Brain microvascular endothelial cell (primary cell): Measurements from ENCODE around the gene CHRND.

ENCODE experiments used
- DNase-seq: peaks from one replicate; pipeline ENCODE4 v3.0.0-alpha.2; 2020
- H3K27ac ChIP-seq: fragments of 250-450 bp; sonication (Bioruptor Pico); 2 replicates; pipeline ENCODE4 v1.5.1; 2020; ENCODE audit warnings: mild to moderate bottlenecking, moderate library complexity
- H3K27me3 ChIP-seq: fragments of 250-450 bp; sonication (Bioruptor Pico); replicated peaks from 2 replicates; pipeline ENCODE4 v1.5.1; 2020; ENCODE audit warnings: mild to moderate bottlenecking
- H3K36me3 ChIP-seq: fragments of 250-450 bp; sonication (Bioruptor Pico); replicated peaks from 2 replicates; pipeline ENCODE4 v1.5.1; 2020; ENCODE audit warnings: mild to moderate bottlenecking
- H3K4me3 ChIP-seq: 2 replicates; pipeline ENCODE4 v1.5.1; 2011; ENCODE audit warnings: low read depth, mild to moderate bottlenecking, control low read depth, low read length, moderate library complexity
- in situ Hi-C: cut with HindIII; loops from 2 replicates; pipeline ENCODE4 v1.10.0; 2017; ENCODE audit warnings: low sequenced_read_pairs, low pct_ligation_motif_present
- TF ChIP-seq, protein P1 (sequence below): IDR thresholded peaks from 2 replicates; pipeline ENCODE4 v1.5.1; 2011; ENCODE audit warnings: low read depth, mild to moderate bottlenecking, moderate library complexity, low read length, control low read depth, inconsistent platforms; ENCODE audit errors: missing control alignments

The CHRND gene

DNA sequence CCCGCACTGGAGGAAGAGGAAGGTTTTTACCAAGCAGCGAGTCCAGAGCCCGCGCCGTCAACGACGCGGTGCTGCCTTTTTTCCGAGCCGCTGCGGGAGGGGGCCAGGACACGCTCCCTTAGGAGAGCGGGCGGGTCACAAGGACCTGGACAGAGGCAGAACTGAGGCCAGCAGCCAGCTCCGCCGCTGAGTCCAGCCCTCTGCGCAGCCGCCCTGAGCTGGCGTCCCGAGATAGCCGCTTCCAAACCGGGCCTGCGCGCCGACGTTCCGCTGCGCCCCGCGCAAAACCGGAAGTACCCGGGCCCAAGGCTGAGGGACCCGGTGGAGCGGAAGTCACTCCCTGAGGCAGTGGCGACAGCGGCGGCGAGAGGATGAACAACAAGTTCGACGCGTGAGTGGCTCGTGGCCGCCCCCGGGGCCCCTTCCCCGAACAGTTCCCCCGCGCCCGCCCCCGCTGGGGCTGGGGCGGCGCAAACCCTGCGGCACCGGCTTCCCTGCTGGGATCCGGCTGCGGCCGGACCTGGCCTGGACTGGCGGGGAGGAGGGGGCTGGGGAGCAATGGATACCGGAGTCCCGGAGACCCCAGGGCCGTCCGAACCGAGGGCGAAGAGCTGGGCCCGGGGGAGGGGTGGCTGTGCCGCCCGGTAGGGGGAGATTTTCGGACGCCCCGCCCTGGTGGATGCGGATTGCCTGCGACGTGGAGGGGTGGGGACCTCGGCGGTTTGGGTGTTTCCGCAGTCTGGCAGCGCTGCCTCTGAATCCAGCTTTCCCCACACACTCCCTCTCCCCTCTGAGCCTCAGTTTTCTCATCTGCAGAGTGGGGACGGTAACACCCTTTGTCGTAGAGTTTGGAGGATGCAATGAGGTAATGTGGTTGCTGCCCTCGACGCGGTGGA is 24.6 kb downstream of the CHRND start, which contains the start of the genes EIF4E2 and TIGD1:
EIF4E2 (plus strand) TSS at position 336 of the 896 bp plus-strand sequence; CDS start at position 372, 36 bp downstream.
TIGD1 (minus strand) TSS at position 204 of the 896 bp plus-strand sequence. CDS start 675 bp downstream, outside the sequence.
- TF ChIP-seq, protein P1, sequence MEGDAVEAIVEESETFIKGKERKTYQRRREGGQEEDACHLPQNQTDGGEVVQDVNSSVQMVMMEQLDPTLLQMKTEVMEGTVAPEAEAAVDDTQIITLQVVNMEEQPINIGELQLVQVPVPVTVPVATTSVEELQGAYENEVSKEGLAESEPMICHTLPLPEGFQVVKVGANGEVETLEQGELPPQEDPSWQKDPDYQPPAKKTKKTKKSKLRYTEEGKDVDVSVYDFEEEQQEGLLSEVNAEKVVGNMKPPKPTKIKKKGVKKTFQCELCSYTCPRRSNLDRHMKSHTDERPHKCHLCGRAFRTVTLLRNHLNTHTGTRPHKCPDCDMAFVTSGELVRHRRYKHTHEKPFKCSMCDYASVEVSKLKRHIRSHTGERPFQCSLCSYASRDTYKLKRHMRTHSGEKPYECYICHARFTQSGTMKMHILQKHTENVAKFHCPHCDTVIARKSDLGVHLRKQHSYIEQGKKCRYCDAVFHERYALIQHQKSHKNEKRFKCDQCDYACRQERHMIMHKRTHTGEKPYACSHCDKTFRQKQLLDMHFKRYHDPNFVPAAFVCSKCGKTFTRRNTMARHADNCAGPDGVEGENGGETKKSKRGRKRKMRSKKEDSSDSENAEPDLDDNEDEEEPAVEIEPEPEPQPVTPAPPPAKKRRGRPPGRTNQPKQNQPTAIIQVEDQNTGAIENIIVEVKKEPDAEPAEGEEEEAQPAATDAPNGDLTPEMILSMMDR, result peak; percentile 45
- peak; percentile 91 for DNase-seq
- Histone ChIP-seq H3K27ac (peak within 1 kb of the TSS; percentile 95), H3K27me3 (no peaks in the 10 kb centered on the region), H3K36me3 (no peaks in the 10 kb centered on the region), H3K4me3 (peak within 1 kb of the TSS; percentile 88)
- in situ Hi-C loops, result no loop called here

DNA sequence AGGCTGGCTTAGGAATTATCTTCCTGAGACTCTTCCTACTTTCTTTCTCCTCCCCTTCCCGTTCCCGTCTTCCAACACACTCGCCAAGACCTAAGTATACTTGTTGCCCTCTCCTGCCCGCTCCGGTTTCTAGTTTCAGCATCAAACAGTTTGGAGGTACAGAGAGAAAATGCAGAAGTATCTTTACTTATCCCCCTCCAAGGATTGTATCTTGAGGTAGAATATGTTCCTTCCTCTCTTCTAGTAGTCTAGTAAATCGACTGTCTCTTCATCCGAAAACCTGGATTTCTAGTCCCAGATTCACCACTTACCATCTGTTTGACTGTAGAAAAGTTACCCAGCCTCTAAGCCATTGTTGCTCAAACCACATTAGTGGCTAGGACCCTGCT is 25.3 kb downstream of the CHRND start:
- H3K27ac ChIP-seq, result peak overlapping the region; percentile 95
- in situ Hi-C loops, result no loop called here
- peak overlapping the region; percentile 88 for H3K4me3 ChIP-seq
- H3K36me3 ChIP-seq, result no peaks in the 10 kb centered on the region
- no peak for DNase-seq
- TF ChIP-seq, protein P1, result no peak
- no peaks in the 10 kb centered on the region for H3K27me3 ChIP-seq

DNA sequence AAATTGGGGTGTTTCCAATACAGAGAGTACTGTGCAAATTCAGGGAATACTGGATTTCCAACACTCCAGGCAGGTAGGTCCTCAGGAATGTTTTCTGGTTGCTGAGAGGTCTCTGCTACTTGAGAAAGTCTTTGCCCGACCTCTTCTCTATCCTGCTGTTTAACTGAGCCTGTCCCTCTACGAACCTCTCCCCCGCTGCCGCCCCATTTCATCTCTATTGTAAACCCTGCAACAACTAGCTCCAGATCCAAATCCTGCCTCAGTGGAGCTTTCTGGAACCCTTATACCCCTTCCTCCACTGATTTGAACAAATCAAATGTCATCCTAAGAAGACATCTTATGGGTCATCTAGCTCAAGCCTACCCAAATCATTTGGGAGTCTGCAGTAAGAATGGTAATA is 25.8 kb downstream of the CHRND start:
- Histone ChIP-seq H3K27ac (no peak overlapping the region), H3K36me3 (no peaks in the 10 kb centered on the region), H3K4me3 (peak overlapping the region; percentile 88), H3K27me3 (no peaks in the 10 kb centered on the region)
- DNase-seq, result no peak
- in situ Hi-C loops, result no loop called here
- TF ChIP-seq, protein P1, result no peak

DNA sequence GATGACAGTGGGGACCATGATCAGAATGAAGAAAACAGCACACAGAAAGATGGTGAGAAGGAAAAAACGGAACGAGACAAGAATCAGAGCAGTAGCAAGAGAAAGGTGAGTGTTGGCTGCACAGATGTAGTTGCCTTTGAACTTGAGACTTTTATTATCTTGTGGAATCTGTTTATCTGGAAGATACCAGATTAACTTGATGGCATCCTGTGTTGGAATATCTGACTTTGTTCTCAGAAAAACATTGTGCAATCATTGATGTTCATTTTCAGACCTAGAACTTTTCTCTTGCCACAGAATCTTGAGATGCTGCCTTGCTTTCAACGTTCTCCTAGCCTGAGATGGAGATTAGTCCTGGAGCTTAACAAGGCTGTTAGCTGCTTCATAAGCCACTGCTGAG is 30.5 kb downstream of the CHRND start:
- in situ Hi-C loops, result no loop called here
- Histone ChIP-seq H3K36me3 (peaks cover 18% of the 10 kb centered on the region), H3K27ac (no peak overlapping the region), H3K4me3 (no peak overlapping the region), H3K27me3 (no peaks in the 10 kb centered on the region)
- TF ChIP-seq, protein P1, result no peak
- no peak for DNase-seq

DNA sequence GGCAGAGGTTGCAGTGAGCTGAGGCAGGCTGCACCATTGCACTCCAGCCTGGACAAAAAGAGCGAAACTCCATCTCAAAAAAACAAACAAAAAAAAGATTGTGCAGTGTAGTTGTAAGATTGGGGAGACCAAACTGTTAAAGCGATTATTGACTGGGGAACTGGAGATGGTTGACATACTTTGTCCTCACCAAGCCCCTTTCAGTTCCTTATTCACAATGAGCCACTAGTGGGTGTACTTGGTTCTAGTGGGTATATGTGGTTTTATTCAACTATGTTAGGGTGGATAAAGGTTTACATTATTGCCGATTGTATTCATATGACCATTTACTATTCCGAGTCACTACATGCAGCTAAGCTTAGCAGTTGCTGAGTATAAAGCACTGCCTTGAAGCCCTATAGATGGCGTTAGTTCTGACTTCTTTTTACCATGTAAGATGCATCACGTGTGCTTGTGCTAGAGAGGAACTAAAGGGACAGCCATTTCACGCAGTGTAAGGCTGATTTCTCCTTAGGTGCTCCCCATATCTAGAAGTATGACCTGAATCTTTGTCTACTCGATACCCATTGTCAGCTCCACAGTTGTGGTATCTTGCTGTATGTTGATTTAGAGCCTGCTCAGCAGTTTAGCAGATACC is 36.7 kb downstream of the CHRND start:
- H3K4me3 ChIP-seq, result no peak overlapping the region
- H3K36me3 ChIP-seq, result peaks cover 69% of the 10 kb centered on the region
- no peak for DNase-seq
- H3K27me3 ChIP-seq, result no peaks in the 10 kb centered on the region
- in situ Hi-C loops, result no loop called here
- TF ChIP-seq, protein P1, result no peak
- H3K27ac ChIP-seq, result no peak overlapping the region
